Measurements from ENCODE around the gene PLEKHG4B.
"Not testable (repeated sequence)": the region's sequence is repeated elsewhere in the genome, so short reads cannot be mapped to it uniquely, and the experiment has no call there.

The PLEKHG4B gene

GRCh38 chr5:199950-200645, 108.1 kb downstream of the PLEKHG4B start:
- no peak for DNase-seq (ENCODE audit: low spot score)

GRCh38 chr5:200985-201384, 109.0 kb downstream of the PLEKHG4B start:
- no peak for DNase-seq (ENCODE audit: low spot score)

GRCh38 chr5:201672-202071, 109.7 kb downstream of the PLEKHG4B start:
- DNase-seq (ENCODE audit: low spot score): no peak

GRCh38 chr5:203246-203930, 111.4 kb downstream of the PLEKHG4B start:
- no peak for DNase-seq (ENCODE audit: low spot score)

GRCh38 chr5:204001-204400, 112.0 kb downstream of the PLEKHG4B start:
- no peak for DNase-seq (ENCODE audit: low spot score)

- DNase-seq (ENCODE audit: low spot score): no peak
These were observed 112.5 kb downstream of the PLEKHG4B start for GRCh38 chr5:204462-204861.

- no peak for DNase-seq (ENCODE audit: low spot score)
These were observed 113.2 kb downstream of the PLEKHG4B start for GRCh38 chr5:204966-205670.

GRCh38 chr5:206406-206805, 114.4 kb downstream of the PLEKHG4B start:
- DNase-seq (ENCODE audit: low spot score): no peak

GRCh38 chr5:206927-207536, 115.1 kb downstream of the PLEKHG4B start:
- no peak for DNase-seq (ENCODE audit: low spot score)

GRCh38 chr5:207599-207998, 115.6 kb downstream of the PLEKHG4B start:
- no peak for DNase-seq (ENCODE audit: low spot score)

GRCh38 chr5:208449-209114, 116.6 kb downstream of the PLEKHG4B start:
- no peak for DNase-seq (ENCODE audit: low spot score)

- DNase-seq (ENCODE audit: low spot score): no peak
These were observed 121.9 kb downstream of the PLEKHG4B start for GRCh38 chr5:213803-214395.

- DNase-seq (ENCODE audit: low spot score): not testable (repeated sequence)
These were observed 123.3 kb downstream of the PLEKHG4B start for GRCh38 chr5:215256-215655.

GRCh38 chr5:216076-216475, 124.1 kb downstream of the PLEKHG4B start:
- not testable (repeated sequence) for DNase-seq (ENCODE audit: low spot score)

- peak; percentile 86 for DNase-seq (ENCODE audit: low spot score)
These were observed 125.8 kb downstream of the PLEKHG4B start, which contains the start of the genes CCDC127 and SDHA for GRCh38 chr5:217494-218456. TSS of gene CCDC127 (minus strand) at chr5:218153. CDS start at chr5:216849, 1,304 bp downstream. TSS of gene SDHA (plus strand) at chr5:218320. CDS start at chr5:218356, 36 bp downstream.

- peak; percentile 14 for DNase-seq (ENCODE audit: low spot score)
These were observed 126.7 kb downstream of the PLEKHG4B start for GRCh38 chr5:218457-219291.

GRCh38 chr5:219460-219863, 127.5 kb downstream of the PLEKHG4B start:
- peak; percentile 40 for DNase-seq (ENCODE audit: low spot score)

- DNase-seq (ENCODE audit: low spot score): no peak
These were observed 128.0 kb downstream of the PLEKHG4B start for GRCh38 chr5:219991-220390.

All from pons (tissue), 1 donor.